ENCODE measurements around the gene TSPOAP1.

The TSPOAP1 gene

GRCh38 chr17:58310511-58311428 lies 17.8 kb downstream of the TSPOAP1 start:
- Histone ChIP-seq H3K36me3 (ENCODE audit: low read depth) (no peaks in the 10 kb centered on the region), H3K4me3 (ENCODE audit: severe bottlenecking) (no peak overlapping the region), H3K27ac (ENCODE audit: poor library complexity, severe bottlenecking) (no peak overlapping the region), H3K9me3 (ENCODE audit: severe bottlenecking) (no peaks in the 10 kb centered on the region), H3K4me1 (ENCODE audit: insufficient read depth, poor library complexity, severe bottlenecking) (no peaks in the 10 kb centered on the region), H3K27me3 (ENCODE audit: insufficient read depth, poor library complexity, severe bottlenecking) (no peaks in the 10 kb centered on the region)
- DNase-seq (ENCODE audit: low spot score) (peak; percentile 66), ATAC-seq (ENCODE audit: low read depth) (peak; percentile 5; the same call in 1 of the 3 replicates)
- TF ChIP-seq CTCF (IDR thresholded peaks at IDR 0.05; ENCODE audit: poor library complexity, severe bottlenecking) = no peak

DNA sequence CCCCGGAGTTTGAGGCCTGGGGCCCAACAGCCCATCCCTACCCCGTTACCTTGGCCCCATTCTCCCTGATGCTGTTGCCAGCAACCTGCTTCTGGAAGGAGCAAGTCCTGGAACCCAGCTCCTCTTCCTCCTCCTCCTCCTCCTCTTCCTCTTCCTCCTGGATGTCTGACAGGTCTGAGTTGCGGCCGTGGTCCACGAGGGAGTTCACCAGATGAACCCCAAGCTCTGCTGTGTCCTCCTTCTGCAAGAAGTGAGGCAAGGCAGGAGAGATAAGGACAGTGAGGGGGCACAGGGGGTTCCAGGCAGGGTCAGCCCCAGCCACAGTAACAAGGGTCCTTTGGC lies 18.7 kb downstream of the TSPOAP1 start:
- ATAC-seq (ENCODE audit: low read depth) = no peak
- H3K27me3 ChIP-seq (ENCODE audit: insufficient read depth, poor library complexity, severe bottlenecking) = no peaks in the 10 kb centered on the region
- H3K27ac ChIP-seq (ENCODE audit: poor library complexity, severe bottlenecking) = no peak overlapping the region
- H3K36me3 ChIP-seq (ENCODE audit: low read depth) = no peaks in the 10 kb centered on the region
- no peak for DNase-seq (ENCODE audit: low spot score)
- H3K4me1 ChIP-seq (ENCODE audit: insufficient read depth, poor library complexity, severe bottlenecking) = no peaks in the 10 kb centered on the region
- H3K4me3 ChIP-seq (ENCODE audit: severe bottlenecking) = no peak overlapping the region
- no peak for TF ChIP-seq CTCF (IDR thresholded peaks at IDR 0.05; ENCODE audit: poor library complexity, severe bottlenecking)
- H3K9me3 ChIP-seq (ENCODE audit: severe bottlenecking) = no peaks in the 10 kb centered on the region

GRCh38 chr17:58308985-58309917 lies 19.3 kb downstream of the TSPOAP1 start:
- no peak for ATAC-seq (ENCODE audit: low read depth)
- TF ChIP-seq CTCF (IDR thresholded peaks at IDR 0.05; ENCODE audit: poor library complexity, severe bottlenecking) = no peak

GRCh38 chr17:58308173-58308984 lies 20.2 kb downstream of the TSPOAP1 start:
- Histone ChIP-seq H3K27ac (ENCODE audit: poor library complexity, severe bottlenecking) (no peak overlapping the region), H3K9me3 (ENCODE audit: severe bottlenecking) (no peaks in the 10 kb centered on the region), H3K36me3 (ENCODE audit: low read depth) (no peaks in the 10 kb centered on the region), H3K4me1 (ENCODE audit: insufficient read depth, poor library complexity, severe bottlenecking) (no peaks in the 10 kb centered on the region), H3K4me3 (ENCODE audit: severe bottlenecking) (no peak overlapping the region), H3K27me3 (ENCODE audit: insufficient read depth, poor library complexity, severe bottlenecking) (no peaks in the 10 kb centered on the region)
- ATAC-seq (ENCODE audit: low read depth) (peak; percentile 24; the same call in 1 of the 3 replicates), DNase-seq (ENCODE audit: low spot score) (peak; percentile 64)
- TF ChIP-seq CTCF (IDR thresholded peaks at IDR 0.05; ENCODE audit: poor library complexity, severe bottlenecking) = peak; percentile 24

More at GRCh38 chr17:58308985-58309917, 19.3 kb downstream of the TSPOAP1 start:
- Histone ChIP-seq H3K27ac (ENCODE audit: poor library complexity, severe bottlenecking) (no peak overlapping the region), H3K27me3 (ENCODE audit: insufficient read depth, poor library complexity, severe bottlenecking) (no peaks in the 10 kb centered on the region), H3K4me3 (ENCODE audit: severe bottlenecking) (no peak overlapping the region), H3K36me3 (ENCODE audit: low read depth) (no peaks in the 10 kb centered on the region), H3K9me3 (ENCODE audit: severe bottlenecking) (no peaks in the 10 kb centered on the region), H3K4me1 (ENCODE audit: insufficient read depth, poor library complexity, severe bottlenecking) (no peaks in the 10 kb centered on the region)
- DNase-seq (ENCODE audit: low spot score) = no peak
